Measurements from ENCODE around the gene ZBTB16.

DNA sequence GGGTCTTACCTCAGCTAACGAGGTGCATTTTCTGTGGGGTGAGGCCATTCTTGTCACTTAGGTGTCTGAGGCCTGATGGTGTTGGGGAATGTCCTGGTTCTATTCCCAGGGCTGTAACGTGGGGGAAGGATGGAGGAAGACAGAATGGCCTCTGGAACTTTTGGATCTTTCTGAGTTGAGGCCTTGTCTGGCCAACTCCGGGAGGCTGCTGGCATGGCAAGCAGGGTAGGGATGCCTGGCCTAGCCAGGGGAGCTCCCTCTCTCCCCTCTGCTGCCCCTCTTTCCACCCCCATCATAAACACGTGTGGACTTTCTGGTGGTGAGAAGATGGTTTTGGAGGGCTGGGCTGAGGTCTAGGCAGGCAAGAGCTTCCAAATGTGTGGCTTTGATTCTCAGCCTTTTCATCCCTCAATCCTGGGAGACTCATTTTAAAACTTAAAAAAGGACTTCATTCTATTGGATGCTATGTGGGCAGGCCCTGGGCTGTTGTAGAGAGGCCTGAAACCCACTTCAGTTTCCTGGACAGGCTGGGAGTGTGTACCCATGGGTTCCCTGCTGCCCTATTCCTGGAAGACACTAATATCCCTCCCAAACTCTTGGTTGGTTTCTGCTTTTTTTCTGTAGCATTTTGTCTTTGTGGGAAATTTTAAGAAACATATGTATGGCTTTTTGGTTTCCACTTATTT lies 30.9 kb downstream of the ZBTB16 start:
- TF ChIP-seq, protein P1, sequence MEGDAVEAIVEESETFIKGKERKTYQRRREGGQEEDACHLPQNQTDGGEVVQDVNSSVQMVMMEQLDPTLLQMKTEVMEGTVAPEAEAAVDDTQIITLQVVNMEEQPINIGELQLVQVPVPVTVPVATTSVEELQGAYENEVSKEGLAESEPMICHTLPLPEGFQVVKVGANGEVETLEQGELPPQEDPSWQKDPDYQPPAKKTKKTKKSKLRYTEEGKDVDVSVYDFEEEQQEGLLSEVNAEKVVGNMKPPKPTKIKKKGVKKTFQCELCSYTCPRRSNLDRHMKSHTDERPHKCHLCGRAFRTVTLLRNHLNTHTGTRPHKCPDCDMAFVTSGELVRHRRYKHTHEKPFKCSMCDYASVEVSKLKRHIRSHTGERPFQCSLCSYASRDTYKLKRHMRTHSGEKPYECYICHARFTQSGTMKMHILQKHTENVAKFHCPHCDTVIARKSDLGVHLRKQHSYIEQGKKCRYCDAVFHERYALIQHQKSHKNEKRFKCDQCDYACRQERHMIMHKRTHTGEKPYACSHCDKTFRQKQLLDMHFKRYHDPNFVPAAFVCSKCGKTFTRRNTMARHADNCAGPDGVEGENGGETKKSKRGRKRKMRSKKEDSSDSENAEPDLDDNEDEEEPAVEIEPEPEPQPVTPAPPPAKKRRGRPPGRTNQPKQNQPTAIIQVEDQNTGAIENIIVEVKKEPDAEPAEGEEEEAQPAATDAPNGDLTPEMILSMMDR (IDR thresholded peaks at IDR 0.05 in 8 of 11, conservative IDR thresholded peaks at IDR 0.05 in 3 of 11): no peak
- TF ChIP-seq POLR2A (IDR thresholded peaks at IDR 0.05): no peak

Data from spleen (tissue), 7 donors.